GM19239 (cell line): Measurements from ENCODE around the gene CATSPERB.
A peak's percentile ranks its signal among the peaks of the same experiment; 100 is the strongest.
"Not testable (repeated sequence)": the region's sequence is repeated elsewhere in the genome, so short reads cannot be mapped to it uniquely, and the experiment has no call there.

Experiments
- DNase-seq: peaks from one replicate; pipeline ENCODE4 v3.0.0; 2011; ENCODE audit warnings: low spot score; ENCODE audit not compliant: insufficient read length
- FAIRE-seq: peaks from 2 replicates; lab custom pipeline; 2011; peaks lifted over from hg19 to GRCh38; lab: Jason Lieb, UNC

CATSPERB gene

GRCh38 chr14:91739867-91740266, 8.0 kb upstream of the CATSPERB start:
- FAIRE-seq, DNase-seq: not testable (repeated sequence)

DNA sequence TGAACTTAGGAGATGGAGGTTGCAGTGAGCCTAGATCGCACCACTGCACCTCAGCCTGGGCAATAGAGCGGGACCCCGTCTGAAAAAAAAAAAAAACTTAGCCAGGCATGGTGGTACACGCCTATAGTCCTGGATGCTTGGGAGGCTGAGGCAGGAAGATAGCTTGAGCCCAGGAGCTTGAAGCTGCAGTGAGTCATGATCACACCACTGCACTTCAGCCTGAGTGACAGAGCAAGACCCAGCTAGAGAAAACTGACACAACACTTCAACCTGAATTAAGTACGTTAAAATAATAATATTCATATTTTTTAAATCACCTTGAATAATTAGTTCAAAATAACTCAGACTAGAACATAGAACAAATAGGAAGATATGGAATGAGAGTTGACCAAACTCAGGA, 5.7 kb upstream of the CATSPERB start:
- no peak for FAIRE-seq
- no peak for DNase-seq

DNA sequence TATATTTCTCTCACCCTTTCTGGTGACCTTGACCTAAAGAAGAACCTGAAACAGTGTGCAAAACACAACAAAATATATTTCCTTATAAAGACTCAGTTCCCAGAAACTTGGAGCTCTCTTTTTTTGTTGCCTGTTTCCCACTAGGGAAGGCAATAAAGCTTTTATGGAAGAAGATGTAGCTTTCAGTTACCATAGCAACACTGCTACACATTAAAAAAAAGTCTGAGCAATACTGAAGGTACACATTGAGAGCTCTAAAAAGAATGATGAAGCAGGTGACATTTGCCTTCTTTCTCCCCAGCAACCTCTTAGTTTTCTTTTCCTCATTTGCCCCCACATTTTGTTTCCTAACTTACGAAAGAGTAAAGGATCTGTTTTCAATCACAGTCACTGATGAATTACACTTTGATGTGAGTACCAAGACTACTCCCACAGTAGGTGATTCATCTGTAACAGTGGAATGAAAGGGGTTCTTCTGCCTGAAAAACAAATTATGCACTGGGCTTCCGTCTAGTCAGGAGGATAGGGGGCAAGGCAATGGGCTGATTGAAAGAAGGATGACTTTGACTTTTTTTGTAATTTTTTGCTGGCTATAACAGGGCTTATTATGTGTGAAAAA, 1.1 kb upstream of the CATSPERB start:
- FAIRE-seq (no peak), DNase-seq (no peak)

DNA sequence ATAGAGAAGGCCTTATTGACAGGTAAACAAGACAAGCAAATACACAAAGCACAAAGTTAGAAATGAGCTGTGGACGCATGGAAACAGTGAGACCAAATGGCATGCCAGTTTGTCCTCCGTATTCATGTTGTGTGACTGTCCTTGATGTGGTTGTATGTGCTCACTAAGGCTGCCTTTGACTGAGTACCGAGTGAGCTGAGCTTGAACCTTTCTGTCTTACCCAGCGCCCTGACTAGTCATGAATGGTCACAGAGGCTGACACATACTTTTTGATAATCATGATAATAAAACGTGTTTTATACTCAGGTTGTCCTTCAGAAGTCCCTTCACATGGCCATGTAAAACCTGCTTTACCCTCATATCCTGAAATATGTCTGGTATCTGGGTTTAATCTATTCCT, 553 bp upstream of the CATSPERB start:
- DNase-seq: no peak
- FAIRE-seq: no peak

DNA sequence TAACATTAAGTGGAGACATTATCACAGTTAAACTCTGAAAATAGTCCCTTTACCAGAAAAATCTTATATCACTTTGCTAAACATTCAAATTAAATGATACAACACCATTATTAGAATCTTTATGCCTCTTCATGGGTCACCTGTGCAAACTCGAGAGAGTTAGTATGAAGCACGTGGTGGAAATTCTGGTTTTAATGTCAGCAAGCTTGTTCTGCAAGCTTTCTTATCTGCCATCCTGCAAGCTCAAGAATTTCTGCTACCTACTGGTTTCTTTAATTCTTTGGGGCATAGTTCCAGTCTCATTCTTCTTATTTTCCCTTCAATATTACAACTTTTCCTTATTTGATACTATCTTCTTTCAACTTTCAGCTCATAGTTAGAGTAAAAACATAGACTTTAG, 868 bp downstream of the CATSPERB start:
- FAIRE-seq: no peak

DNA sequence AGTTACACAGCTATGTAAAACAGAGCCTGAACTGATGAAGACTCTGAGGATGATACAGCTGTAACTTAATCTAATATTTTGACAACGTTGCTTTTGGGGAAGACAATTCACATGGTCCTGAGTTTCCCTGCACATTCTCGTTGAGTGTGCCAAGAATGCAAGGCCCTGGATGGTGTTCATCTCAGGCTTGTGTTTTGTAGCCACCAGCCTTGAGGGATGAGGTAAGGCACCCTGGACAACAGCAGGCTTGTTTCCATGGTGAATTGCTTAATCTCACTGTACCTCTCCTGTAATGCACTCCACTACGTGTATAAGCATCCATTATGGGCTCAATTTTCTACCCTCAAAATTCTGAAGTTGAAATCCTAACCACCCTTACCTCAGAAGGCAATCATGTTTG, 2.1 kb downstream of the CATSPERB start:
- DNase-seq: no peak
- no peak for FAIRE-seq

More for the DNA sequence above, 868 bp downstream of the CATSPERB start:
- DNase-seq: no peak

GRCh38 chr14:91728616-91729183, 3.2 kb downstream of the CATSPERB start:
- DNase-seq (no peak), FAIRE-seq (no peak)

GRCh38 chr14:91727121-91727520, 4.8 kb downstream of the CATSPERB start:
- FAIRE-seq: no peak

GRCh38 chr14:91723501-91723900, 8.4 kb downstream of the CATSPERB start:
- DNase-seq: no peak
- FAIRE-seq: no peak

More at GRCh38 chr14:91727121-91727520, 4.8 kb downstream of the CATSPERB start:
- no peak for DNase-seq

DNA sequence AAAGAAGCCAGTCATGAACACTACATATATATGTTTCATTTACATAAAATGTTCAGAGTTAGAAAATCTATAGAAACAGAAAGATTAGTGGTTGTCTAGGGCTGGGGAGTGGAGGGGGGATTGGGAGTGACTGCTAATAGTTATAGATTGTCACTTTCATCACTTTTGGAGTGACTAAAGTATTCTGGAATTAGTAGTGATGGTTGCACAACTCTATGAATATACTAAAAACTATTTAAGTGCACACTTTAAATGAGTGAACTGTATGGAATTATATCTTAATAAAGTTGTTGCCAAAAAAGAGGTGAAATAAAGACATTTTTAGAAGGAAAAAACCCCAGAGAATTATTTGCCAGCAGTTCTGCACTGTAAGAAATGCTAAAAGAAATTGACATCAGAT, 9.5 kb downstream of the CATSPERB start:
- no peak for DNase-seq
- FAIRE-seq: no peak

DNA sequence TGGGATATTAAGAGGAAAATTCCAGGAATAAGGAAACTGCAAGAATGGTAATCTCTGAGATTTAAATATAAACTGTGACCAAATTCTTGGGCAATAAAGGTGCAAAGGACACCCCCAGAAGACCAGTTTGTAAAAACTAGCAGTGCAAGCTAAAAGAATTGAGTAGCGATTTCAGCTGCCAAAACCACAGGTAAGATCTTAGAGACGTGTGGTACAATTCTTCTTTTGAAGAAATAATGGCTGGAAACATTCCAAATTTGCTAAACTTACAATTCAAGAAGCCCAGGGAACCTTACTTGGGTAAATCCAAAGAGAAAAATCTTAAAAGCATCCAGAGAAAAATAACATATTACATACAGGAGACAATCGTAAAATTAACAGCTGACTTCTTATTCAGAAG, 12.0 kb downstream of the CATSPERB start:
- no peak for DNase-seq
- FAIRE-seq: no peak

DNA sequence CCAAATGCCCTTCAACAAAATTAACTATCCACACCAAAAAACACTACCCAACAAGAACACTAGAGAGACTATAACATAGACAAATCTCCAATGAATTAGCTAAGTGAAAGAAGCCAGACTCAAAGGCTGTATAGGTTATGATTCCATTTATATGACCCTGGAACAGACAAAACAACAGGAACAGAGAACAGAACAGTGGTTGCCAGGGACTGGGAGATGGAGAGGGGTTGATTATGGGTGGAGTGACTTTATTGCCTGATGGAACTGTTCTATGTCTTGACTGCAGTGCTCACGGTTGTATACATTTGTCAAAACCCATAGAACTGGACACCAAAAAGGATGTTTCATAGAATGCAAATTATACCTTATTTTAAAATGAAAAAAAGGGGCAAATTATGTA, 14.9 kb downstream of the CATSPERB start:
- DNase-seq: no peak
- FAIRE-seq: no peak

- no peak for DNase-seq
- FAIRE-seq: no peak
These were observed 17.1 kb downstream of the CATSPERB start for GRCh38 chr14:91714805-91715204.

DNA sequence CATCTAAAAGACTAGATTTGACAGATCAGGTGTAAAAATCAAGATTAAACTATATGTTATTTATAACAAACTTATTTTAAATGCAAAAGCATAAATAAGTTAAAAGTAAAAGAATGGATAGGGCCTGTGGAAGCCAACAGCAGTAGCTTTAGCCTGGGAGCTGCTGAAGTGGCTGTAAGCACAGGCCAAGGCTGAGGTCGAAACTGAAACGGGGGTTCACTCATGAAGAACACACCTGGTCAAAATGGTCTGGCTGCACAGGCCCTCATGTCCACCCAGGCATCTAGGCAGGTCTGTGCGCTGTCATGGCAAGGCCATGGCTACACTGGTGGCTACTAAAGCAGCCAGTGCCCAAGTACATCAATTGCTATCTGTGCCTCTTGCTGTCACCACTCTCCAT, 23.1 kb downstream of the CATSPERB start:
- peak; percentile 4 for DNase-seq
- FAIRE-seq: peak; percentile 79

- DNase-seq (no peak), FAIRE-seq (no peak)
These were observed 24.9 kb downstream of the CATSPERB start for GRCh38 chr14:91706996-91707395.

DNA sequence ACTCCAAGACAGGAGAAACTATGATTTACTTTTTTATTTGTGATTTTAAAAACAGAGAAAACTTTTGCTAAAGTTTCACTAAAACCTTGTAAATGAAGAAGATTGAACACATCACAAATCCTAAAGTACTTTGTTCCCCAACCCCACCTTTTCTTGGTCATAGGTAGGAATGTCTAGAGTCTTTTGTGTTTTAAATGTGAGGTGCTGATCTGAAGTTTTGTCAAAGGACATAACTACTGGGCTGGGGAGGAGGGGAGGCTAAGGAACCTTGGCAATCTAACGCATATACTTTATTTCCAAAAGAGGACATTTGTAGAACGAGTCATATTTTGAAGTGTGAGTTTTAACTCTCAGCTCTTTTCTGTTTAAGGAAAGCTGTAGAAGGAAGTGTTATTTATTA, 37.2 kb downstream of the CATSPERB start:
- FAIRE-seq (no peak), DNase-seq (no peak)

DNA sequence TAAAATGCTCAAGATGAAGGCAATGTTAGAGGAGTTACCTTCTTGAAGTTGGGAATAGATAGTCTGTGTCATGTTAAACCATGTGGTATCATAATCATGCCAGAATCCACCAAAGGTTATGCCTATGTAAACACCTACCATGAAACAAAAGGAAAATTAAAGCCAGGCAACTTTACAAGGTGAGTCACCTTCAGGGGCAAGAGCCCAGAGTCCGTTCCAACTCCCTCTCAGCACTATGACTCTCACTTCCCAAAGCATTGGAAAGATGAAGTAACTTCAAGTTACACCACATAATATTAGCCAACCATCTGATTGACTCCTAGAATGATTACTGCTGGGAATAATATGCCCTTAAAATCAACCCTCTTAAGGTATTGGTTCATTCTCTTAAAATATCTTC, 38.5 kb downstream of the CATSPERB start:
- DNase-seq (no peak), FAIRE-seq (no peak)

DNA sequence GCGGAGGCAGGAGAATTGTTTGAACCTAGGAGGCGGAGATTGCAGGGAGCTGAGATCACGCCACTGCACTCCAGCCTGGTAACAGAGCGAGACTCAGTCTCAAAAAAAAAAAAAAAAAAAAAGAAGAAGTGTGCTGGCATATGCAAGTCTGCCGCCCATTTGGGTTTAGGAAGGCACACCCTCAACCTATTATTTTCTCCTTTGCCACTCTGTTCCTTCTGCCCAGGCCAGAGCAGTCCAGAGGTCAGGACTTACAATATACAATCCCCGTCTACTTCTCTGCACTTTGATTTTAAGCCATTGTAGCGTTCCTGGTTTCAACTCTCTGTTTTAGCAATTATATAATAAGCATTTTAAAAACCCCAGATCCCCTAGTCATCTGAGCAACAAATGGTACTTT, 39.8 kb downstream of the CATSPERB start:
- no peak for DNase-seq
- FAIRE-seq: no peak

GRCh38 chr14:91689608-91690007, 42.3 kb downstream of the CATSPERB start:
- DNase-seq: no peak
- FAIRE-seq: no peak

- not testable (repeated sequence) for FAIRE-seq
These were observed 44.5 kb downstream of the CATSPERB start for GRCh38 chr14:91687436-91687835.

GRCh38 chr14:91685600-91685999, 46.3 kb downstream of the CATSPERB start:
- FAIRE-seq: no peak

More at GRCh38 chr14:91687436-91687835, 44.5 kb downstream of the CATSPERB start:
- DNase-seq: not testable (repeated sequence)

GRCh38 chr14:91681893-91682563, 49.9 kb downstream of the CATSPERB start:
- DNase-seq: no peak

More at GRCh38 chr14:91685600-91685999, 46.3 kb downstream of the CATSPERB start:
- DNase-seq: no peak

More at GRCh38 chr14:91681893-91682563, 49.9 kb downstream of the CATSPERB start:
- no peak for FAIRE-seq
